ENCODE data around the gene CSNK2B.
"Not testable (repeated sequence)": the region's sequence is repeated elsewhere in the genome, so short reads cannot be mapped to it uniquely, and the experiment has no call there.

The CSNK2B gene

DNA sequence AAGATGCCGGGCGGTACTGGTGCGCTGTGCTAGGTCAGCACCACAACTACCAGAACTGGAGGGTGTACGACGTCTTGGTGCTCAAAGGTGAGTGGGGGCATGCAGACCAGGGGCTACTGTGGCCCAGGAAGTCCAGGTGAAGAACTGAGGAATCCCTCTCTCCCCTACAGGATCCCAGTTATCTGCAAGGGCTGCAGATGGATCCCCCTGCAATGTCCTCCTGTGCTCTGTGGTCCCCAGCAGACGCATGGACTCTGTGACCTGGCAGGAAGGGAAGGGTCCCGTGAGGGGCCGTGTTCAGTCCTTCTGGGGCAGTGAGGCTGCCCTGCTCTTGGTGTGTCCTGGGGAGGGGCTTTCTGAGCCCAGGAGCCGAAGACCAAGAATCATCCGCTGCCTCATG lies 41.8 kb downstream of the CSNK2B start:
- Histone ChIP-seq H3K27ac (no peak overlapping the region), H3K27me3 (replicated peaks) (no peaks in the 10 kb centered on the region), H3K4me3 (ENCODE audit: low read depth, low read length) (no peak overlapping the region), H3K36me3 (replicated peaks) (no peaks in the 10 kb centered on the region)
- in situ Hi-C loops (cut with HindIII; ENCODE audit: low pct_ligation_motif_present, low sequenced_read_pairs) = no loop called here
- TF ChIP-seq, protein P1, sequence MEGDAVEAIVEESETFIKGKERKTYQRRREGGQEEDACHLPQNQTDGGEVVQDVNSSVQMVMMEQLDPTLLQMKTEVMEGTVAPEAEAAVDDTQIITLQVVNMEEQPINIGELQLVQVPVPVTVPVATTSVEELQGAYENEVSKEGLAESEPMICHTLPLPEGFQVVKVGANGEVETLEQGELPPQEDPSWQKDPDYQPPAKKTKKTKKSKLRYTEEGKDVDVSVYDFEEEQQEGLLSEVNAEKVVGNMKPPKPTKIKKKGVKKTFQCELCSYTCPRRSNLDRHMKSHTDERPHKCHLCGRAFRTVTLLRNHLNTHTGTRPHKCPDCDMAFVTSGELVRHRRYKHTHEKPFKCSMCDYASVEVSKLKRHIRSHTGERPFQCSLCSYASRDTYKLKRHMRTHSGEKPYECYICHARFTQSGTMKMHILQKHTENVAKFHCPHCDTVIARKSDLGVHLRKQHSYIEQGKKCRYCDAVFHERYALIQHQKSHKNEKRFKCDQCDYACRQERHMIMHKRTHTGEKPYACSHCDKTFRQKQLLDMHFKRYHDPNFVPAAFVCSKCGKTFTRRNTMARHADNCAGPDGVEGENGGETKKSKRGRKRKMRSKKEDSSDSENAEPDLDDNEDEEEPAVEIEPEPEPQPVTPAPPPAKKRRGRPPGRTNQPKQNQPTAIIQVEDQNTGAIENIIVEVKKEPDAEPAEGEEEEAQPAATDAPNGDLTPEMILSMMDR (IDR thresholded peaks at IDR 0.05; ENCODE audit: low read depth, low read length, missing control alignments) = no peak
- no peak for DNase-seq

DNA sequence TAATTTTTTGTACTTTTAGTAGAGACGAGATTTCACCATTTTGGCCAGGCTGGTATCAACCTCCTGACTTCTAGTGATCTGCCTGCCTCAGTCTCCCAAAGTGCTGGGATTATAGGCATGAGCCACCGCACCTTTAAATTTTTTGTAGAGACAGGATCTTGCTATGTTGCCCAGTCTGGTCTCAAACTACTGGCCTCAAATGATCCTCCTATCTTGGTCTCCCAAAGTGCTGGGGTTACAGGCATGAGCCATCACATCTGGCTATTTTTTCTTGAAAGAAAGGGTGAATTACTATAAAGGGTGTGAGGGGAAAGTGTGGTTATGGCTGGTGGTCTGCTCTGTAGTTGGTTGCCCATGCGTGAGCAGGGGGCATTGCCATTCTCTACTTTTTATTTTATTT lies 42.3 kb downstream of the CSNK2B start:
- no peaks in the 10 kb centered on the region for H3K27me3 ChIP-seq (replicated peaks)

DNA sequence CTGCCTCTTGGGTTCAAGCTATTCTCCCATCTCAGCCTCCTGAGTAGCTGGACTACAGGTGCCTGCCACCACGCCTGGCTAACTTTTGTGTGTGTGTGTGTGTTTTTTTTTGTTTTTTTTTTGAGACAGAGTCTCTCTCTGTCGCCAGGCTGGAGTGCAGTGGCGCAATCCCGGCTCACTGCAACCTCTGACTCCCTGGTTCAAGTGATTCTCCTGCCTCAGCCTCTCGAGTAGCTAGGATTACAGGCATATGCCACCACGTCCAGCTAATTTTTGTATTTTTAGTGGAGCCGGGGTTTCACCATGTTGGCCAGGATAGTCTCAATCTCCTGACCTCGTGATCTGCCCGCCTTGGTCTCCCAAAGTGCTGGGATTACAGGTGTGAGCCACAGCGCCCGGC lies 43.3 kb downstream of the CSNK2B start:
- DNase-seq; H3K36me3 ChIP-seq (replicated peaks); in situ Hi-C loops (cut with HindIII; ENCODE audit: low pct_ligation_motif_present, low sequenced_read_pairs); H3K27me3 ChIP-seq (replicated peaks); H3K27ac ChIP-seq; H3K4me3 ChIP-seq (ENCODE audit: low read depth, low read length): not testable (repeated sequence)

More for the DNA sequence above, 42.3 kb downstream of the CSNK2B start:
- Histone ChIP-seq H3K4me3 (ENCODE audit: low read depth, low read length) (no peak overlapping the region), H3K36me3 (replicated peaks) (no peaks in the 10 kb centered on the region), H3K27ac (no peak overlapping the region)
- in situ Hi-C loops (cut with HindIII; ENCODE audit: low pct_ligation_motif_present, low sequenced_read_pairs) = no loop called here
- DNase-seq = no peak
- TF ChIP-seq, protein P1 (IDR thresholded peaks at IDR 0.05; ENCODE audit: low read depth, low read length, missing control alignments) = no peak

DNA sequence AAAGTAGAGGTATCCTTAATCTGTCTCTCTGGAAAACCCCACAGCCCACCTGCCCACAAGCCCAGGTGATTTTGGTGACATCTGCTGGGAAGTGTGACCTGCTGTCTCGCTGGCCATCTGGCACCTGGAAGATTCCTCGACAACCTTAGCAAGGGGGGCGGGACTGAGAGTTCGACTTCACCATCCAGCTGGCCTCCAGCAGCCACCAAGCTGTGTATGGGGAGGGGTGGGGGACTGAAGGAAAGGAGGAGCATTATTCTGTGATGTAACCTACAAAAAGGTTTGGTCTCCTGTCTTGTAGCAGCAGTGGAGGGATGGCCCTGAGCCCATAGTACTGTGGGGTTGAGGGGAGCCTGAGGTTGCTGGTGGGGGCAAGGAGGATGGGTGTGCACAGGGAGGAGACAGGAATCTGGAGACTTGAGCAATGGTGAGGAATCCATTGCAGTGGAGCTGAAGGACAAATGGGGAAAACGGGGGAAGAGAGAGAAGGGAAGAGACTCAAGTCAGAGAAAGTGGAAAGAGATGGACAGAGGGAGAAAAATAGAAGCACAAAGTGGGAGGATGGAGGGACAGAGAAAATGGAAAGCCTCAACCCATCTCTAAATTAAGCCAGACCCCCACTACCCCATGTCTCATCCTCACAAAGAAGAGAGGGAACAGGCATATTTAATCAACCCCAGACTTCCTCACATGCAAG lies 44.8 kb downstream of the CSNK2B start:
- no peak for DNase-seq
- Histone ChIP-seq H3K4me3 (ENCODE audit: low read depth, low read length) (no peak overlapping the region), H3K27ac (no peak overlapping the region), H3K27me3 (replicated peaks) (no peaks in the 10 kb centered on the region), H3K36me3 (replicated peaks) (no peaks in the 10 kb centered on the region)
- TF ChIP-seq, protein P1 (IDR thresholded peaks at IDR 0.05; ENCODE audit: low read depth, low read length, missing control alignments) = no peak
- in situ Hi-C loops (cut with HindIII; ENCODE audit: low pct_ligation_motif_present, low sequenced_read_pairs) = no loop called here

DNA sequence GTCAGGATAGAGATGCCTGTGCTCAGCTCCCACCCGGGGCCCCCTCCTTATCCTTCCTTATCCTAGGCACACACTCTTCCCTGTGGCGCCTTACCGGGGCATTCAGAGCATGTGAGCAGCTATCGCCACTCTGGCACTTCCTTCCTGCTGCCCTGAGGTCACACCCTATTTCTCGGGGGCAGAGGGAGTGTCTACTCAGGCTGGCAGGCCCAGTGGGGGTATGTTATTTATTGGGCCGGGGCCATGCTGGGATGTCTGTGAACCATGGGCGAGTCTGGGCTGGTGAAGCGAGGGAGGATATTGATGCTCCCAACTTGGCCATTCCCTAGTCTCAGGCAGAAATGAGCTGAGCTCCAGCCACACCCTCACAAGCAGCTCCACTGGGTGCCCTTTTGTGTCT lies 45.4 kb downstream of the CSNK2B start:
- H3K36me3 ChIP-seq (replicated peaks) = no peaks in the 10 kb centered on the region
- in situ Hi-C loops (cut with HindIII; ENCODE audit: low pct_ligation_motif_present, low sequenced_read_pairs) = no loop called here
- H3K27ac ChIP-seq = no peak overlapping the region
- H3K27me3 ChIP-seq (replicated peaks) = no peaks in the 10 kb centered on the region
- DNase-seq = no peak
- H3K4me3 ChIP-seq (ENCODE audit: low read depth, low read length) = no peak overlapping the region
- TF ChIP-seq, protein P1 (IDR thresholded peaks at IDR 0.05; ENCODE audit: low read depth, low read length, missing control alignments) = no peak

DNA sequence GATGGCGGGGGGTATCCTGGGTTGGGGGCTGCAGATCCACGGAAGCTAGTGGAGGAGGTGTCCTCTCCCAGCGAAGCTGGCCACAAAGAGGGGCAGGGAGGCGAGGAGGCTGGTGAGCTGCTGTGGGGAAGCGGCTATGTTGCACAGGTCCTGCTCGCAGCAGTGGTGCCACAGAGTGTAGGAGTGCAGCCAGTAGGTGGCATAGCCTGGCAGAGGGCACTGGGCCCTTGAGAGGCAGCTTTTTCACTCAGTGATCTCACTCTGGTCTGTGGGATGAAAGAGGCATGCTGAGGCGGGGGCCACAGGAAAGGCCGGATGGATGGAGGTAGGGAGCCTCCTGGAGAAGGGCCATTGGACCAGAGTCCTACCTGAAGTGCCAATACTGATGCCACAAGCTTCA lies 46.4 kb downstream of the CSNK2B start:
- no peak for DNase-seq
- in situ Hi-C loops (cut with HindIII; ENCODE audit: low pct_ligation_motif_present, low sequenced_read_pairs) = no loop called here
- H3K27me3 ChIP-seq (replicated peaks) = no peaks in the 10 kb centered on the region
- TF ChIP-seq, protein P1 (IDR thresholded peaks at IDR 0.05; ENCODE audit: low read depth, low read length, missing control alignments) = peak; percentile 17
- H3K36me3 ChIP-seq (replicated peaks) = no peaks in the 10 kb centered on the region
- no peak overlapping the region for H3K4me3 ChIP-seq (ENCODE audit: low read depth, low read length)
- no peak overlapping the region for H3K27ac ChIP-seq

Measured in brain microvascular endothelial cell (primary cell).